Liver (tissue), 9 donors: ENCODE data around the gene CDC37L1. TPM values are rescaled to one million over a fixed set of nuclear protein-coding genes. Genes with fewer than 3 reads are reported as not detected.

Experiments used
- DNase-seq: peaks from one replicate; pipeline ENCODE4 v3.0.0-alpha.2; 2017; ENCODE audit warnings: low spot score
- H3K27ac ChIP-seq, 2 donors: one replicate each; pipeline ENCODE4 v1.7.0; 2013; ENCODE audit warnings: inconsistent platforms in 2 of 2, low read length in 2 of 2, control low read depth in 1 of 2, low read depth in 1 of 2, mild to moderate bottlenecking in 1 of 2
- H3K27me3 ChIP-seq, 4 donors: one replicate each; pipeline versions ENCODE4 v1.6.1 to v1.7.0; 2013; ENCODE audit warnings: low read length in 3 of 4, inconsistent platforms in 1 of 4, mild to moderate bottlenecking in 1 of 4, moderate library complexity in 1 of 4; ENCODE audit not compliant: control insufficient read depth in 4 of 4, insufficient read depth in 4 of 4
- H3K36me3 ChIP-seq, 4 donors: one replicate each; pipeline versions ENCODE4 v1.6.1 to v1.7.0; 2013; ENCODE audit warnings: low read length in 3 of 4, mild to moderate bottlenecking in 3 of 4, low read depth in 1 of 4, moderate library complexity in 1 of 4; ENCODE audit not compliant: control insufficient read depth in 4 of 4, insufficient read depth in 3 of 4
- H3K4me1 ChIP-seq, 4 donors: one replicate each; pipeline versions ENCODE4 v1.6.1 to v1.7.0; 2013; ENCODE audit warnings: low read length in 3 of 4, mild to moderate bottlenecking in 3 of 4, moderate library complexity in 1 of 4; ENCODE audit not compliant: control insufficient read depth in 4 of 4, insufficient read depth in 4 of 4
- H3K4me3 ChIP-seq, 3 donors: one replicate each; pipeline versions ENCODE4 v1.6.1 to v1.7.0; 2013; ENCODE audit warnings: low read length in 3 of 3, control low read depth in 1 of 3, low read depth in 1 of 3, mild to moderate bottlenecking in 1 of 3
- H3K9ac ChIP-seq, 2 donors: one replicate each; pipeline ENCODE4 v1.7.0; 2013; ENCODE audit warnings: low read length in 2 of 2, mild to moderate bottlenecking in 2 of 2, moderate library complexity in 2 of 2, control low read depth in 1 of 2, low read depth in 1 of 2
- H3K9me3 ChIP-seq, 4 donors: one replicate each; pipeline versions ENCODE4 v1.6.1 to v1.7.0; 2013; ENCODE audit warnings: low read length in 3 of 4; ENCODE audit not compliant: control insufficient read depth in 4 of 4
- EGR1 ChIP-seq, 2 donors: IDR thresholded peaks; 2 replicates each; pipeline ENCODE4 v1.6.1; 2016 to 2018; ENCODE audit warnings: antibody characterized with exemption in 2 of 2, low read depth in 2 of 2
- FOXA1 ChIP-seq: IDR thresholded peaks from 2 replicates; pipeline ENCODE4 v1.6.1; 2016; ENCODE audit warnings: antibody characterized with exemption
- FOXA2 ChIP-seq: IDR thresholded peaks from 2 replicates; pipeline ENCODE4 v1.6.1; 2016; ENCODE audit warnings: antibody characterized with exemption
- GABPA ChIP-seq, 2 donors: IDR thresholded peaks in 1 of 2; conservative IDR thresholded peaks in 1 of 2; 2 replicates each; pipeline ENCODE4 v1.6.1; 2016; ENCODE audit warnings: antibody characterized with exemption in 2 of 2, mild to moderate bottlenecking in 1 of 2, moderate library complexity in 1 of 2
- HNF4A ChIP-seq, 2 donors: conservative IDR thresholded peaks; 2 replicates each; pipeline ENCODE4 v1.6.1; 2016; ENCODE audit warnings: antibody characterized with exemption in 2 of 2, mild to moderate bottlenecking in 2 of 2
- HNF4G ChIP-seq: IDR thresholded peaks from 2 replicates; pipeline ENCODE4 v1.6.1; 2016; ENCODE audit warnings: antibody characterized with exemption
- JUND ChIP-seq, 2 donors: IDR thresholded peaks; 2 replicates each; pipeline ENCODE4 v1.6.1; 2016; ENCODE audit warnings: antibody characterized with exemption in 2 of 2
- NR2F2 ChIP-seq: IDR thresholded peaks from 2 replicates; pipeline ENCODE4 v1.6.1; 2016; ENCODE audit warnings: antibody characterized with exemption
- RAD21 ChIP-seq, 2 donors: IDR thresholded peaks; 2 replicates each; pipeline ENCODE4 v1.6.1; 2016; ENCODE audit warnings: antibody characterized with exemption in 2 of 2, mild to moderate bottlenecking in 2 of 2
- RXRA ChIP-seq, 2 donors: IDR thresholded peaks; 2 replicates each; pipeline ENCODE4 v1.6.1; 2017 to 2018; ENCODE audit warnings: antibody characterized with exemption in 2 of 2, mild to moderate bottlenecking in 1 of 2
- SP1 ChIP-seq: IDR thresholded peaks from 2 replicates; pipeline ENCODE4 v1.6.1; 2018; ENCODE audit warnings: antibody characterized with exemption, mild to moderate bottlenecking
- TAF1 ChIP-seq: conservative IDR thresholded peaks from 2 replicates; pipeline ENCODE4 v1.6.1; 2016; ENCODE audit warnings: antibody characterized with exemption, mild to moderate bottlenecking
- YY1 ChIP-seq: IDR thresholded peaks from 2 replicates; pipeline ENCODE4 v1.6.1; 2016; ENCODE audit warnings: antibody characterized with exemption, mild to moderate bottlenecking
- WGBS: extraction: QIAGEN DNeasy Blood & Tissue Kit; methylation state at CpG from one replicate; pipeline ENCODE4 v1.1.7; 2013; 5-methylcytosine and 5-hydroxymethylcytosine counted together
- polyA plus RNA-seq, 2 donors: library from polyadenylated mRNA; stranded (reverse) in 1 of 2; unstranded in 1 of 2; fragments of 200-250 nt in 1 of 2; fragments of >200 nt in 1 of 2; fragmentation: Nextera tagmentation in 1 of 2; extraction: Ambion mirVana in 1 of 2; gene quantifications; one replicate each; pipeline versions ENCODE4 v1.2.1 to v1.2.3, GENCODE V29; 2013 to 2015
- total RNA-seq, 2 donors: library from RNA; depleted of rRNA; stranded (reverse); fragments of >200 nt; gene quantifications; one replicate each; pipeline ENCODE4 v1.2.3, GENCODE V29; 2014
- TF ChIP-seq, protein P1 (sequence below): IDR thresholded peaks from 2 replicates; pipeline ENCODE4 v1.6.1; 2016; ENCODE audit warnings: antibody characterized with exemption
- TF ChIP-seq, protein P2 (sequence below): IDR thresholded peaks from 2 replicates; pipeline ENCODE4 v1.6.1; 2016; ENCODE audit warnings: antibody characterized with exemption
- TF ChIP-seq, protein P3 (sequence below): IDR thresholded peaks from 2 replicates; pipeline ENCODE4 v1.6.1; 2016; ENCODE audit warnings: antibody characterized with exemption, mild to moderate bottlenecking
- TF ChIP-seq, protein P4 (sequence below): IDR thresholded peaks from 2 replicates; pipeline ENCODE4 v1.6.1; 2016; ENCODE audit warnings: antibody characterized with exemption
- TF ChIP-seq, protein P5 (sequence below): fragments of 150-350 bp; IDR thresholded peaks from 2 replicates; pipeline ENCODE4 v1.5.1; 2017; ENCODE audit warnings: improper control_type of control experiment, low read depth, low read length; ENCODE audit not compliant: missing input control
- donor health status: healthy.
- donor health status: healthy.
- donor health status: healthy.
- donor health status: healthy.
- donor health status: healthy.

CDC37L1 gene
- total RNA-seq (10 to 100 TPM; 11.3 to 32.8 TPM), polyA plus RNA-seq (10 to 100 TPM; 15.9 to 22.8 TPM)

DNA sequence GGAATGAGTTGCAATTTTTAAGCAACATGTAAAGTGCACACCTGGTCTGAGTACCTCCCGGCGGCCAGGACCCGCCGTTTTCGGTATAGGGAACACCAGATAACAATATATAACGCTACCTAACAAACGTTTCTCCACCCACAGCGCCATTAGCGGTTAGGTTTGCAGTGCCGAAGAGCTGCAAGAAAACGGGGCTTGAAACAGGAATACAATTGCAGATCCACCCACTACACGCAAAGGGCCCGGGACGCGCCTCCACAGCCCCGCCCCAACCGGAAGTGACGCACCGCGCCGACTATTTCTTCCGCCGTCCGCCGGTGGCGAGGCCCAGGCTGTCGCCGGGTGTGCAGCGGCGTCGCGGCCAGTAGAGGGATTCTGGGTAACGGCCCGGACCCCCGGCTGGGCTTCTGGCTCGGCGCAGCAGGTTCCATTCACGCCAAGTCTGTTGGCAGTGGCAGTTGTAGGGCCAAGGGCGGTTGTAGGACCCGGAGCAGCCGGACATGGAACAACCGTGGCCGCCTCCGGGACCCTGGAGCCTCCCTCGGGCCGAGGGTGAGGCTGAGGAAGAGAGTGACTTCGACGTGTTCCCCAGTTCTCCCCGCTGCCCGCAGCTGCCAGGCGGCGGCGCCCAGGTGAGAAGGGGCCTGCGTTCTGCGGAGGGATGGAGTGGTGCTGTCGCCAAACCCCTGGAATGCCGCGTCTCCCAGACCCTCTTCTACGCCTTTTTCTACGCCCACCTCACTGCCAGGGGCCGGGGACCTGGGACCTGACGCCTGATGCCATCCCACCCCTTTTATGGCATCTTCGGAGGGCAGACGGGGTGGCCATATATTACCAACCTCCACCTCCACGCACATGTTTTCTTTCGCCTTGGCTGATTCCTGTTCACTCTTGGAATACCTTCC is at the start of gene CDC37L1:
Gene CDC37L1, plus strand, starts transcription at position 302 of the 905 bp plus-strand sequence. Its CDS starts 199 bp downstream, at position 501.
- H3K27ac ChIP-seq = peak within 1 kb of the TSS; percentile 98 to 99
- TF ChIP-seq, protein P1, sequence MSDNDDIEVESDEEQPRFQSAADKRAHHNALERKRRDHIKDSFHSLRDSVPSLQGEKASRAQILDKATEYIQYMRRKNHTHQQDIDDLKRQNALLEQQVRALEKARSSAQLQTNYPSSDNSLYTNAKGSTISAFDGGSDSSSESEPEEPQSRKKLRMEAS = peak; percentile 53
- TF ChIP-seq NR2F2 = no peak
- TF ChIP-seq, protein P2, sequence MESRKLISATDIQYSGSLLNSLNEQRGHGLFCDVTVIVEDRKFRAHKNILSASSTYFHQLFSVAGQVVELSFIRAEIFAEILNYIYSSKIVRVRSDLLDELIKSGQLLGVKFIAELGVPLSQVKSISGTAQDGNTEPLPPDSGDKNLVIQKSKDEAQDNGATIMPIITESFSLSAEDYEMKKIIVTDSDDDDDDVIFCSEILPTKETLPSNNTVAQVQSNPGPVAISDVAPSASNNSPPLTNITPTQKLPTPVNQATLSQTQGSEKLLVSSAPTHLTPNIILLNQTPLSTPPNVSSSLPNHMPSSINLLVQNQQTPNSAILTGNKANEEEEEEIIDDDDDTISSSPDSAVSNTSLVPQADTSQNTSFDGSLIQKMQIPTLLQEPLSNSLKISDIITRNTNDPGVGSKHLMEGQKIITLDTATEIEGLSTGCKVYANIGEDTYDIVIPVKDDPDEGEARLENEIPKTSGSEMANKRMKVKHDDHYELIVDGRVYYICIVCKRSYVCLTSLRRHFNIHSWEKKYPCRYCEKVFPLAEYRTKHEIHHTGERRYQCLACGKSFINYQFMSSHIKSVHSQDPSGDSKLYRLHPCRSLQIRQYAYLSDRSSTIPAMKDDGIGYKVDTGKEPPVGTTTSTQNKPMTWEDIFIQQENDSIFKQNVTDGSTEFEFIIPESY = peak; percentile 36
- TF ChIP-seq, protein P3, sequence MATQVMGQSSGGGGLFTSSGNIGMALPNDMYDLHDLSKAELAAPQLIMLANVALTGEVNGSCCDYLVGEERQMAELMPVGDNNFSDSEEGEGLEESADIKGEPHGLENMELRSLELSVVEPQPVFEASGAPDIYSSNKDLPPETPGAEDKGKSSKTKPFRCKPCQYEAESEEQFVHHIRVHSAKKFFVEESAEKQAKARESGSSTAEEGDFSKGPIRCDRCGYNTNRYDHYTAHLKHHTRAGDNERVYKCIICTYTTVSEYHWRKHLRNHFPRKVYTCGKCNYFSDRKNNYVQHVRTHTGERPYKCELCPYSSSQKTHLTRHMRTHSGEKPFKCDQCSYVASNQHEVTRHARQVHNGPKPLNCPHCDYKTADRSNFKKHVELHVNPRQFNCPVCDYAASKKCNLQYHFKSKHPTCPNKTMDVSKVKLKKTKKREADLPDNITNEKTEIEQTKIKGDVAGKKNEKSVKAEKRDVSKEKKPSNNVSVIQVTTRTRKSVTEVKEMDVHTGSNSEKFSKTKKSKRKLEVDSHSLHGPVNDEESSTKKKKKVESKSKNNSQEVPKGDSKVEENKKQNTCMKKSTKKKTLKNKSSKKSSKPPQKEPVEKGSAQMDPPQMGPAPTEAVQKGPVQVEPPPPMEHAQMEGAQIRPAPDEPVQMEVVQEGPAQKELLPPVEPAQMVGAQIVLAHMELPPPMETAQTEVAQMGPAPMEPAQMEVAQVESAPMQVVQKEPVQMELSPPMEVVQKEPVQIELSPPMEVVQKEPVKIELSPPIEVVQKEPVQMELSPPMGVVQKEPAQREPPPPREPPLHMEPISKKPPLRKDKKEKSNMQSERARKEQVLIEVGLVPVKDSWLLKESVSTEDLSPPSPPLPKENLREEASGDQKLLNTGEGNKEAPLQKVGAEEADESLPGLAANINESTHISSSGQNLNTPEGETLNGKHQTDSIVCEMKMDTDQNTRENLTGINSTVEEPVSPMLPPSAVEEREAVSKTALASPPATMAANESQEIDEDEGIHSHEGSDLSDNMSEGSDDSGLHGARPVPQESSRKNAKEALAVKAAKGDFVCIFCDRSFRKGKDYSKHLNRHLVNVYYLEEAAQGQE = peak; percentile 96
- TF ChIP-seq JUND (IDR thresholded peaks at IDR 0.05) = peak in 1 of 2 donors; percentile 39
- TF ChIP-seq HNF4A (conservative IDR thresholded peaks at IDR 0.05) = no peak
- peak in 1 of 2 donors; percentile 14 for TF ChIP-seq RXRA (IDR thresholded peaks at IDR 0.05)
- no peak for TF ChIP-seq HNF4G
- TF ChIP-seq GABPA (IDR thresholded peaks at IDR 0.05 in 1 of 2, conservative IDR thresholded peaks at IDR 0.05 in 1 of 2) = peak; percentile 92 to 96
- TF ChIP-seq, protein P4, sequence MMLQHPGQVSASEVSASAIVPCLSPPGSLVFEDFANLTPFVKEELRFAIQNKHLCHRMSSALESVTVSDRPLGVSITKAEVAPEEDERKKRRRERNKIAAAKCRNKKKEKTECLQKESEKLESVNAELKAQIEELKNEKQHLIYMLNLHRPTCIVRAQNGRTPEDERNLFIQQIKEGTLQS = no peak
- TF ChIP-seq FOXA2 = no peak
- TF ChIP-seq EGR1 (IDR thresholded peaks at IDR 0.05; ENCODE audit: low read depth in 2 of 2) = peak; percentile 31 to 48
- peak; percentile 97 for TF ChIP-seq TAF1
- peak; percentile 42 to 69 for TF ChIP-seq RAD21 (IDR thresholded peaks at IDR 0.05)
- peak; percentile 91 for TF ChIP-seq YY1
- TF ChIP-seq FOXA1 = no peak
- TF ChIP-seq SP1 = peak; percentile 79
- TF ChIP-seq, protein P5, sequence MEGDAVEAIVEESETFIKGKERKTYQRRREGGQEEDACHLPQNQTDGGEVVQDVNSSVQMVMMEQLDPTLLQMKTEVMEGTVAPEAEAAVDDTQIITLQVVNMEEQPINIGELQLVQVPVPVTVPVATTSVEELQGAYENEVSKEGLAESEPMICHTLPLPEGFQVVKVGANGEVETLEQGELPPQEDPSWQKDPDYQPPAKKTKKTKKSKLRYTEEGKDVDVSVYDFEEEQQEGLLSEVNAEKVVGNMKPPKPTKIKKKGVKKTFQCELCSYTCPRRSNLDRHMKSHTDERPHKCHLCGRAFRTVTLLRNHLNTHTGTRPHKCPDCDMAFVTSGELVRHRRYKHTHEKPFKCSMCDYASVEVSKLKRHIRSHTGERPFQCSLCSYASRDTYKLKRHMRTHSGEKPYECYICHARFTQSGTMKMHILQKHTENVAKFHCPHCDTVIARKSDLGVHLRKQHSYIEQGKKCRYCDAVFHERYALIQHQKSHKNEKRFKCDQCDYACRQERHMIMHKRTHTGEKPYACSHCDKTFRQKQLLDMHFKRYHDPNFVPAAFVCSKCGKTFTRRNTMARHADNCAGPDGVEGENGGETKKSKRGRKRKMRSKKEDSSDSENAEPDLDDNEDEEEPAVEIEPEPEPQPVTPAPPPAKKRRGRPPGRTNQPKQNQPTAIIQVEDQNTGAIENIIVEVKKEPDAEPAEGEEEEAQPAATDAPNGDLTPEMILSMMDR = peak; percentile 68
- H3K36me3 ChIP-seq = peaks cover 0 to 1% (median 0%) of the 10 kb centered on the region in 4 donors
- peak within 1 kb of the TSS; percentile 85 to 98 (median 87) for H3K4me3 ChIP-seq
- H3K9ac ChIP-seq = peak within 1 kb of the TSS; percentile 99 to 100
- no peaks in the 10 kb centered on the region for H3K9me3 ChIP-seq
- no peaks in the 10 kb centered on the region for H3K27me3 ChIP-seq
- peaks cover 4 to 22% (median 7%) of the 10 kb centered on the region in 4 donors for H3K4me1 ChIP-seq
- under 1% methylated on average over 66 of the region's 66 CpGs for WGBS
- peak; percentile 100 for DNase-seq
